H1 (cell line): ENCODE measurements around the gene DEFB123. TPM values are rescaled to one million over a fixed set of nuclear protein-coding genes. Genes with fewer than 3 reads are reported as not detected.

Source experiments
- CTCF ChIA-PET: fragments of 300-600 bp; sonication (Branson Sonifier 250); formaldehyde crosslinking; loops from one replicate; lab custom pipeline; 2021; ENCODE audit not compliant: partially characterized antibody; lab: Charles Lee
- POLR2A ChIA-PET: fragments of 300-600 bp; sonication (Branson Sonifier 250); formaldehyde crosslinking; loops from one replicate; lab custom pipeline; 2021; ENCODE audit warnings: inconsistent platforms; ENCODE audit not compliant: partially characterized antibody; lab: Charles Lee
- DNase-seq, 2 experiments: peaks; one replicate each; pipeline versions ENCODE4 v3.0.0 to v3.0.0-alpha.2; 2010 to 2022; ENCODE audit warnings: low spot score in 2 of 2, low read depth in 1 of 2, mixed read lengths in 1 of 2
- FAIRE-seq: peaks from 2 replicates; lab custom pipeline; 2011; peaks lifted over from hg19 to GRCh38; lab: Jason Lieb, UNC
- H2AFZ ChIP-seq: 2 replicates; pipeline ENCODE4 v1.8.1; 2012; ENCODE audit warnings: low read length, inconsistent platforms
- H2AK5ac ChIP-seq: 2 replicates; pipeline ENCODE4 v1.6.1; 2013; ENCODE audit warnings: low read depth, low read length
- H2BK120ac ChIP-seq: replicated peaks from 2 replicates; pipeline ENCODE3; 2013; ENCODE audit warnings: low read depth, low read length, inconsistent platforms
- H2BK12ac ChIP-seq: 2 replicates; pipeline ENCODE4 v1.6.1; 2013; ENCODE audit warnings: low read depth, low read length
- H2BK15ac ChIP-seq: 2 replicates; pipeline ENCODE4 v1.6.1; 2013; ENCODE audit warnings: low read length
- H2BK20ac ChIP-seq: 2 replicates; pipeline ENCODE4 v1.6.1; 2013; ENCODE audit warnings: low read length
- H2BK5ac ChIP-seq: 2 replicates; pipeline ENCODE4 v1.6.1; 2013; ENCODE audit warnings: low read depth, low read length
- H3K14ac ChIP-seq: 2 replicates; pipeline ENCODE4 v1.6.1; 2013; ENCODE audit warnings: inconsistent platforms; ENCODE audit not compliant: insufficient read length
- H3K18ac ChIP-seq: 2 replicates; pipeline ENCODE4 v1.6.1; 2013; ENCODE audit warnings: low read length; ENCODE audit errors: extremely low read depth
- H3K23ac ChIP-seq: 2 replicates; pipeline ENCODE4 v1.6.1; 2013; ENCODE audit warnings: inconsistent platforms; ENCODE audit not compliant: insufficient read length
- H3K23me2 ChIP-seq: 2 replicates; pipeline ENCODE4 v1.6.1; 2013; ENCODE audit warnings: low read depth, low read length
- H3K27ac ChIP-seq: 2 replicates; pipeline ENCODE4 v1.6.1; 2011; ENCODE audit warnings: low read depth, low read length, inconsistent platforms
- H3K27me3 ChIP-seq, 4 experiments: replicated peaks in 1 of 4; 1 replicate in 1 of 4; 2 replicates in 3 of 4; pipeline versions ENCODE4 v1.6.1 to v1.8.1; 2011 to 2013; ENCODE audit warnings: low read length in 3 of 4, mild to moderate bottlenecking in 3 of 4, inconsistent platforms in 2 of 4, mixed read lengths in 2 of 4, moderate library complexity in 1 of 4; ENCODE audit not compliant: control insufficient read depth in 3 of 4, insufficient read depth in 3 of 4; ENCODE audit errors: extremely low read depth in 1 of 4
- H3K36me3 ChIP-seq, 4 experiments: 2 replicates each; pipeline versions ENCODE4 v1.6.1 to v1.8.1; 2011 to 2013; ENCODE audit warnings: mild to moderate bottlenecking in 4 of 4, low read length in 3 of 4, moderate library complexity in 2 of 4, control low read depth in 1 of 4, inconsistent platforms in 1 of 4; ENCODE audit not compliant: insufficient read depth in 4 of 4, control insufficient read depth in 2 of 4
- H3K4ac ChIP-seq: replicated peaks from 2 replicates; pipeline ENCODE3; 2013; ENCODE audit warnings: low read length, low read depth, mixed read lengths, inconsistent platforms; ENCODE audit not compliant: insufficient read length
- H3K4me1 ChIP-seq, 4 experiments: replicated peaks in 1 of 4; 1 replicate in 1 of 4; 2 replicates in 3 of 4; pipeline versions ENCODE4 v1.6.1 to v1.8.1; 2011 to 2013; ENCODE audit warnings: low read length in 3 of 4, inconsistent platforms in 2 of 4, mixed read lengths in 1 of 4; ENCODE audit not compliant: insufficient read depth in 4 of 4, control insufficient read depth in 3 of 4
- H3K4me2 ChIP-seq, 2 experiments: 2 replicates each; pipeline versions ENCODE4 v1.6.1 to v1.8.1; 2011 to 2013; ENCODE audit warnings: low read depth in 2 of 2, low read length in 2 of 2, control low read depth in 1 of 2, inconsistent platforms in 1 of 2, mild to moderate bottlenecking in 1 of 2; ENCODE audit not compliant: insufficient read depth in 1 of 2
- H3K4me3 ChIP-seq, 4 experiments: fragments of 200-600, 300-600 bp in 1 of 4; sonication (generic), shearing (Covaris generic), sonication (Bioruptor Twin) in 1 of 4; 2 replicates each; pipeline versions ENCODE4 v1.5.1 to v1.8.1; 2011 to 2016; ENCODE audit warnings: low read length in 4 of 4, low read depth in 3 of 4, control low read depth in 2 of 4, inconsistent platforms in 2 of 4, mild to moderate bottlenecking in 2 of 4, mixed read lengths in 1 of 4, moderate library complexity in 1 of 4; ENCODE audit not compliant: insufficient read depth in 2 of 4; ENCODE audit errors: extremely low read depth in 1 of 4
- H3K56ac ChIP-seq: replicated peaks from 2 replicates; pipeline ENCODE3; 2013; ENCODE audit warnings: low read depth, mild to moderate bottlenecking, mixed read lengths, low read length, inconsistent platforms; ENCODE audit not compliant: insufficient read length
- H3K79me1 ChIP-seq: 2 replicates; pipeline ENCODE4 v1.6.1; 2013; ENCODE audit warnings: low read depth, low read length, control low read depth
- H3K79me2 ChIP-seq, 2 experiments: 2 replicates each; pipeline versions ENCODE4 v1.6.1 to v1.8.1; 2012 to 2013; ENCODE audit warnings: low read length in 2 of 2, mild to moderate bottlenecking in 2 of 2, inconsistent platforms in 1 of 2; ENCODE audit not compliant: insufficient read depth in 2 of 2, control insufficient read depth in 1 of 2
- H3K9ac ChIP-seq, 4 experiments: replicated peaks in 1 of 4; 1 replicate in 1 of 4; 2 replicates in 3 of 4; pipeline versions ENCODE4 v1.6.1 to v1.8.1; 2011 to 2013; ENCODE audit warnings: low read depth in 3 of 4, low read length in 3 of 4, control low read depth in 2 of 4, mild to moderate bottlenecking in 2 of 4, moderate library complexity in 2 of 4, inconsistent platforms in 1 of 4; ENCODE audit errors: extremely low read depth in 1 of 4
- H3K9me3 ChIP-seq, 2 experiments: 2 replicates each; pipeline versions ENCODE4 v1.6.1 to v1.8.1; 2012 to 2013; ENCODE audit warnings: mild to moderate bottlenecking in 2 of 2, moderate library complexity in 2 of 2, control low read depth in 1 of 2, inconsistent platforms in 1 of 2, low read depth in 1 of 2, low read length in 1 of 2, mixed read lengths in 1 of 2; ENCODE audit not compliant: insufficient read depth in 2 of 2
- H4K20me1 ChIP-seq, 2 experiments: replicated peaks in 1 of 2; 2 replicates each; pipeline versions ENCODE3 to v1.8.1; 2011 to 2013; ENCODE audit warnings: inconsistent platforms in 2 of 2, low read length in 2 of 2, mild to moderate bottlenecking in 1 of 2; ENCODE audit not compliant: insufficient read depth in 2 of 2, control insufficient read depth in 1 of 2
- H4K5ac ChIP-seq: 2 replicates; pipeline ENCODE4 v1.6.1; 2013; ENCODE audit warnings: low read length, low read depth, mixed read lengths, inconsistent platforms; ENCODE audit not compliant: insufficient read length
- H4K8ac ChIP-seq: 2 replicates; pipeline ENCODE4 v1.8.0; 2013; ENCODE audit warnings: mild to moderate bottlenecking, moderate library complexity, low read length, inconsistent platforms; ENCODE audit not compliant: insufficient read depth; ENCODE audit errors: extremely low read depth
- H4K91ac ChIP-seq: replicated peaks from 2 replicates; pipeline ENCODE3; 2013; ENCODE audit warnings: low read length, mixed read lengths, inconsistent platforms; ENCODE audit not compliant: insufficient read length
- ATF3 ChIP-seq: IDR thresholded peaks from 2 replicates; pipeline ENCODE4 v1.6.1; 2011; ENCODE audit warnings: low read depth, mild to moderate bottlenecking, low read length; ENCODE audit not compliant: insufficient read depth
- FOSL1 ChIP-seq: IDR thresholded peaks from 2 replicates; pipeline ENCODE4 v1.6.1; 2011; ENCODE audit warnings: mild to moderate bottlenecking, low read depth, low read length, moderate library complexity; ENCODE audit not compliant: insufficient read depth
- GABPA ChIP-seq: IDR thresholded peaks from 2 replicates; pipeline ENCODE4 v1.6.1; 2011; ENCODE audit warnings: mild to moderate bottlenecking, low read length, moderate library complexity, borderline replicate concordance; ENCODE audit not compliant: insufficient read depth
- HDAC6 ChIP-seq: IDR thresholded peaks from one replicate; pipeline ENCODE4 v1.7.1; 2012; ENCODE audit warnings: low read depth, mild to moderate bottlenecking, inconsistent platforms, low read length, moderate library complexity
- JUN ChIP-seq: IDR thresholded peaks from 2 replicates; pipeline ENCODE4 v1.6.1; 2011; ENCODE audit warnings: low read depth, mild to moderate bottlenecking, improper control_type of control experiment, low read length
- NRF1 ChIP-seq: IDR thresholded peaks from 2 replicates; pipeline ENCODE4 v1.6.1; 2011; ENCODE audit warnings: mild to moderate bottlenecking, low read depth, low read length, improper control_type of control experiment
- RFX5 ChIP-seq: IDR thresholded peaks from 2 replicates; pipeline ENCODE4 v1.6.1; 2011; ENCODE audit warnings: low read depth, low read length, improper control_type of control experiment, borderline replicate concordance
- WGBS, 2 experiments: shearing (Covaris generic) in 1 of 2; methylation state at CpG; one replicate each; pipeline versions ENCODE4 v1.1.6 to v1.1.7; 2013 to 2015; ENCODE audit warnings: low lambda C conversion rate in 2 of 2, mixed read lengths in 2 of 2, inconsistent platforms in 1 of 2, low coverage in 1 of 2, missing lambda C conversion rate in 1 of 2; ENCODE audit not compliant: insufficient replicate concordance in 2 of 2, insufficient coverage in 1 of 2, insufficient read length in 1 of 2; ENCODE audit errors: extremely low coverage in 1 of 2, missing lambda C conversion rate in 1 of 2; 5-methylcytosine and 5-hydroxymethylcytosine counted together
- polyA plus RNA-seq, 7 experiments: library from polyadenylated mRNA; depleted of rRNA in 3 of 7; stranded (reverse) in 5 of 7; unstranded in 2 of 7; fragments of >200 nt in 5 of 7; fragments of 200-250 nt in 2 of 7; gene quantifications; 1 replicate in 5 of 7; 2 replicates in 1 of 7; 4 replicates in 1 of 7; pipeline versions ENCODE4 v1.2.1 to v1.2.3, GENCODE V29; 2011 to 2013; ENCODE audit warnings: missing spikeins in 2 of 7, mixed read lengths in 2 of 7
- total RNA-seq: library from RNA; stranded (reverse); fragmentation: NEBNext Ultra II Directional; extraction: Animal tissue kit (Norgen Biotek cat#: 25700); gene quantifications from 2 replicates; pipeline ENCODE4 v1.2.1, GENCODE V29; 2021

Gene DEFB123
- total and polyA plus RNA-seq, 2 of the 8 experiments (the other 6 are each of a cell fraction or from before 2014, with no cell fraction given): not detected

GRCh38 chr20:31476643-31477215 lies 36.3 kb downstream of the DEFB123 start:
- DNase-seq (no peak), FAIRE-seq (no peak)
- no peak overlapping the region for H3K27ac ChIP-seq
- H3K23me2 ChIP-seq: no peaks in the 10 kb centered on the region
- H2BK12ac ChIP-seq: no peak overlapping the region
- no peaks in the 10 kb centered on the region for H3K36me3 ChIP-seq
- no peak overlapping the region for H4K5ac ChIP-seq
- no peak overlapping the region for H3K56ac ChIP-seq
- no peak overlapping the region for H4K8ac ChIP-seq
- no peak overlapping the region for H2BK15ac ChIP-seq
- H2BK5ac ChIP-seq: no peak overlapping the region
- no peak overlapping the region for H2AK5ac ChIP-seq
- H3K4me2 ChIP-seq: no peak overlapping the region
- H3K14ac ChIP-seq: no peak overlapping the region
- no peaks in the 10 kb centered on the region for H3K79me1 ChIP-seq
- H3K23ac ChIP-seq: no peak overlapping the region
- H2BK120ac ChIP-seq: no peak overlapping the region
- H3K4ac ChIP-seq: no peak overlapping the region
- ChIA-PET CTCF (no interaction called here), POLR2A (no interaction called here)
- H3K4me1 ChIP-seq: no peaks in the 10 kb centered on the region
- WGBS, 2 experiments: 86% methylated on average over 6 of the region's 6 CpGs; no CpG with 5 or more reads in 1 of the 2 experiments
- H3K79me2 ChIP-seq: no peaks in the 10 kb centered on the region
- peaks cover 70 to 86% of the 10 kb centered on the region in 2 experiments for H3K9me3 ChIP-seq
- H4K20me1 ChIP-seq: no peaks in the 10 kb centered on the region
- no peak overlapping the region for H4K91ac ChIP-seq
- H3K9ac ChIP-seq: no peak overlapping the region
- no peak overlapping the region for H3K4me3 ChIP-seq
- no peaks in the 10 kb centered on the region for H3K27me3 ChIP-seq
- no peak overlapping the region for H3K18ac ChIP-seq
- H2BK20ac ChIP-seq: no peak overlapping the region
- H2AFZ ChIP-seq: no peak overlapping the region
- TF ChIP-seq NRF1 (no peak), GABPA (no peak), JUN (no peak), FOSL1 (no peak), RFX5 (no peak), HDAC6 (no peak), ATF3 (no peak)
